ENCODE data around the gene NXPH1.

GRCh38 chr7:8625612-8626011 lies 192.2 kb downstream of the NXPH1 start:
- TF ChIP-seq CTCF (conservative IDR thresholded peaks at IDR 0.05; ENCODE audit: low read depth in 2 of 2) (no peak), REST (IDR thresholded peaks at IDR 0.05; ENCODE audit: unreplicated experiment) (no peak), EZH2phosphoT487 (IDR thresholded peaks at IDR 0.05; ENCODE audit: unreplicated experiment) (no peak), EZH2 (IDR thresholded peaks at IDR 0.05; ENCODE audit: low read depth, unreplicated experiment) (no peak), POLR2AphosphoS5 (IDR thresholded peaks at IDR 0.05; ENCODE audit: low read depth) (no peak), CREB1 (CRISPR knock-in tag; IDR thresholded peaks at IDR 0.05; ENCODE audit: low read depth) (no peak), JUNB (IDR thresholded peaks at IDR 0.05; ENCODE audit: unreplicated experiment) (no peak)
